Trophoblast cell (in vitro differentiated cells and primary cell): ENCODE data around the gene ADIPOR2.

Experiments used
- DNase-seq, 2 donors: peaks; one replicate each; pipeline ENCODE4 v3.0.0-alpha.2; 2016
- H2AFZ ChIP-seq: 2 replicates; pipeline ENCODE4 v1.6.1; 2013; ENCODE audit warnings: low read length, moderate library complexity, mild to moderate bottlenecking; ENCODE audit not compliant: insufficient read depth, poor library complexity
- H2AK5ac ChIP-seq: 2 replicates; pipeline ENCODE4 v1.6.1; 2013; ENCODE audit warnings: mild to moderate bottlenecking, low read length
- H2BK120ac ChIP-seq: 2 replicates; pipeline ENCODE4 v1.6.1; 2013; ENCODE audit warnings: low read length, mild to moderate bottlenecking, moderate library complexity; ENCODE audit not compliant: insufficient read depth, poor library complexity
- H2BK12ac ChIP-seq: 2 replicates; pipeline ENCODE4 v1.6.1; 2013; ENCODE audit warnings: mild to moderate bottlenecking, low read length, moderate library complexity
- H2BK5ac ChIP-seq: 2 replicates; pipeline ENCODE4 v1.6.1; 2013; ENCODE audit warnings: low read length, low read depth, moderate library complexity, mild to moderate bottlenecking; ENCODE audit not compliant: poor library complexity
- H3K14ac ChIP-seq: 2 replicates; pipeline ENCODE4 v1.6.1; 2013; ENCODE audit warnings: mild to moderate bottlenecking, low read length
- H3K18ac ChIP-seq: 2 replicates; pipeline ENCODE4 v1.6.1; 2013; ENCODE audit warnings: mild to moderate bottlenecking, low read length
- H3K23ac ChIP-seq: 2 replicates; pipeline ENCODE4 v1.6.1; 2013; ENCODE audit warnings: low read length
- H3K27ac ChIP-seq: 2 replicates; pipeline ENCODE4 v1.5.1; 2013; ENCODE audit warnings: low read depth, mild to moderate bottlenecking, inconsistent platforms, low read length, moderate library complexity
- H3K27me3 ChIP-seq: 2 replicates; pipeline ENCODE4 v1.6.1; 2013; ENCODE audit warnings: inconsistent platforms, mild to moderate bottlenecking, low read length, moderate library complexity; ENCODE audit not compliant: insufficient read depth
- H3K36me3 ChIP-seq, 2 experiments: 1 replicate in 1 of 2; 2 replicates in 1 of 2; pipeline ENCODE4 v1.6.1; 2013; ENCODE audit warnings: low read length in 2 of 2, mild to moderate bottlenecking in 2 of 2, moderate library complexity in 1 of 2; ENCODE audit not compliant: insufficient read depth in 2 of 2, control insufficient read depth in 1 of 2
- H3K4ac ChIP-seq: 2 replicates; pipeline ENCODE4 v1.6.1; 2013; ENCODE audit warnings: low read depth, mild to moderate bottlenecking, low read length, moderate library complexity
- H3K4me1 ChIP-seq, 2 experiments: 1 replicate in 1 of 2; 2 replicates in 1 of 2; pipeline ENCODE4 v1.6.1; 2013; ENCODE audit warnings: low read length in 2 of 2, mild to moderate bottlenecking in 2 of 2, moderate library complexity in 1 of 2; ENCODE audit not compliant: insufficient read depth in 2 of 2, control insufficient read depth in 1 of 2
- H3K4me2 ChIP-seq: 2 replicates; pipeline ENCODE4 v1.6.1; 2013; ENCODE audit warnings: inconsistent platforms, mild to moderate bottlenecking, low read length, moderate library complexity
- H3K4me3 ChIP-seq: 2 replicates; pipeline ENCODE4 v1.5.1; 2013; ENCODE audit warnings: mild to moderate bottlenecking, low read depth, low read length, inconsistent platforms
- H3K79me1 ChIP-seq: one replicate; pipeline ENCODE4 v1.6.1; 2013; ENCODE audit warnings: low read length
- H3K79me2 ChIP-seq: 2 replicates; pipeline ENCODE4 v1.6.1; 2013; ENCODE audit warnings: low read length, mild to moderate bottlenecking; ENCODE audit not compliant: control insufficient read depth, insufficient read depth, poor library complexity
- H3K9ac ChIP-seq: 2 replicates; pipeline ENCODE4 v1.6.1; 2013; ENCODE audit warnings: mild to moderate bottlenecking, low read length
- H3K9me3 ChIP-seq: 2 replicates; pipeline ENCODE4 v1.6.1; 2013; ENCODE audit warnings: low read depth, mild to moderate bottlenecking, control low read depth, inconsistent platforms, low read length; ENCODE audit not compliant: insufficient read depth
- H4K12ac ChIP-seq: 2 replicates; pipeline ENCODE4 v1.6.1; 2013; ENCODE audit warnings: low read depth, mild to moderate bottlenecking, low read length, moderate library complexity
- H4K8ac ChIP-seq: 2 replicates; pipeline ENCODE4 v1.6.1; 2013; ENCODE audit warnings: low read depth, mild to moderate bottlenecking, low read length, moderate library complexity
- H4K91ac ChIP-seq: one replicate; pipeline ENCODE4 v1.6.1; 2013; ENCODE audit warnings: low read depth, mild to moderate bottlenecking, low read length, moderate library complexity
- whole genome bisulfite sequencing: extraction: QIAGEN DNeasy Blood & Tissue Kit; methylation state at CpG from one replicate; pipeline ENCODE4 v1.1.7; 2013; ENCODE audit warnings: missing lambda C conversion rate; ENCODE audit not compliant: insufficient read length, insufficient coverage; ENCODE audit errors: extremely low coverage; 5-methylcytosine and 5-hydroxymethylcytosine counted together

Gene ADIPOR2

DNA sequence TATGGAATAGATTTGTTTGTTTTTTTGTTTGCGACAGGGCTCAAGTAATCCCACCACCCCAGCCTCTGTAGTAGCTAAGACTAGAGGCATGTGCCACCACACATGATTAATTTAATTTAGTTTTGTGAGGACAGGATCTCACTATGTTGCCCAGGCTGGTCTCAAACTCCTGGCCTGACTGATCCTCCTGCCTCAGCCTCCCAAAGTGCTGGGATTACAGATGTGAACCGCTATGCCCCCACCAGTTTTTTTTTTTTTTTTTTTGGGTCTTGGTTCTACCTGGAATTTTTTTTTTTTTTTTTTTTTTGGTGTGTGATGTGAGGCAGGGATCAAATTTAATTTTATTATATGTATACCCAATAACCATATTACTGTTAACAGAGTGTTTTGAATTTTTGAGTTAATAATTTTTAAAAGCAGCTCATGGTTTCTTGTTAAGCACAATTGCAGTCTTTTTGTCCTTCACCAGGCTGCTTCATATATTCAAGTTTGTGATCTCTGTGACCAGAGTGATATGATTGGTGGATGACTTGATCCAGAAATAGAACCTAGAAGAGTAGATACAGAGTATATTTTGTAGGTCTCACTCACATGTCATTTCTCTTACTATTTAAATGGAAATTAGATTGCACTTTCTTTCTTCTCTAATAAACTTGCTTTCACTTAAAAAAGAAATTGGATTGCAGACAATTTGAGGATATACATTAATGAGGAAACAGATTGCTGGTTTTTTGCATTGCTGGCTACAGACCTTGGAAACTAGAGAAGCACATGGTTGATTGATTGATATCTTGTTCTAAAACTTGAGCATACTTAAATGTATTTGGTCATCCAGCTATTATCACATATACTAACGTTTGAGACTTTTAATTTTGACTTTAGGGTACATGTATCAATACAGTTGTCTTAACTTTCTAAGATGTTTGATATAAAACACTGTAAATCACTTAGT lies 13.2 kb downstream of the ADIPOR2 start:
- Histone ChIP-seq H3K18ac (no peak overlapping the region), H2BK120ac (no peak overlapping the region), H3K9ac (no peak overlapping the region), H3K27ac (no peak overlapping the region), H3K4me1 (peaks cover 0 to 3% of the 10 kb centered on the region in 2 experiments), H3K23ac (no peak overlapping the region), H3K9me3 (no peaks in the 10 kb centered on the region), H2AK5ac (no peak overlapping the region), H4K8ac (no peak overlapping the region), H3K27me3 (no peaks in the 10 kb centered on the region), H2BK12ac (no peak overlapping the region), H4K12ac (no peak overlapping the region), H3K4ac (no peak overlapping the region), H4K91ac (no peak overlapping the region), H3K14ac (no peak overlapping the region), H3K4me2 (no peak overlapping the region), H3K79me2 (peaks cover 3% of the 10 kb centered on the region), H2BK5ac (no peak overlapping the region), H3K4me3 (no peak overlapping the region), H3K36me3 (no peaks in the 10 kb centered on the region), H2AFZ (no peak overlapping the region), H3K79me1 (no peaks in the 10 kb centered on the region)
- no CpG with 5 or more reads among the region's 3 CpGs for WGBS
- DNase-seq = no peak

GRCh38 chr12:1705774-1706631 lies 15.1 kb downstream of the ADIPOR2 start:
- no peak overlapping the region for H3K14ac ChIP-seq
- peaks cover 0 to 3% of the 10 kb centered on the region in 2 experiments for H3K4me1 ChIP-seq
- H3K18ac ChIP-seq = no peak overlapping the region
- H4K12ac ChIP-seq = no peak overlapping the region
- H3K4me3 ChIP-seq = no peak overlapping the region
- no peak overlapping the region for H3K27ac ChIP-seq
- no peak overlapping the region for H2BK5ac ChIP-seq
- H3K36me3 ChIP-seq = no peaks in the 10 kb centered on the region
- no peak overlapping the region for H2BK120ac ChIP-seq
- DNase-seq = no peak
- no peak overlapping the region for H2BK12ac ChIP-seq
- H3K4me2 ChIP-seq = no peak overlapping the region
- no peak overlapping the region for H4K8ac ChIP-seq
- H2AK5ac ChIP-seq = no peak overlapping the region
- no peak overlapping the region for H4K91ac ChIP-seq
- H3K23ac ChIP-seq = no peak overlapping the region
- peaks cover 3% of the 10 kb centered on the region for H3K79me2 ChIP-seq
- no peak overlapping the region for H3K4ac ChIP-seq
- H3K27me3 ChIP-seq = no peaks in the 10 kb centered on the region
- H2AFZ ChIP-seq = no peak overlapping the region
- no CpG with 5 or more reads among the region's 3 CpGs for WGBS
- H3K79me1 ChIP-seq = no peaks in the 10 kb centered on the region
- H3K9ac ChIP-seq = no peak overlapping the region
- H3K9me3 ChIP-seq = no peaks in the 10 kb centered on the region

DNA sequence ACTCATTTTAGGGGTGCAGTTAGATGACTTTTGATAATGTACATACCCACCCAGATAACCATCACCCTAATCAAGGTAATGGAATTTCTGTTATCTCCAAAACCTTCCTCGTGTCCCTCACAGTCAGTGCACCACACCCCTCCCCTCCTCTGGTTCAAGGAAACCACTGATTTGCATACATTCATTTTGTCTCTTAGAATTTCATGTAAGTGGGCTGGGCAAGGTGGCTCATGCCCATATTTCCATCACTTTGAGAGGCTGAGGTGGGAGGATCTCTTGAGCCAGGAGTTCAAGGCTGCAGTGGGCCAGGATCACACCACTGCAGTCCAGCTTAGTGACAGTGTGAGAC lies 15.7 kb downstream of the ADIPOR2 start:
- no peak overlapping the region for H3K27ac ChIP-seq
- no peaks in the 10 kb centered on the region for H3K27me3 ChIP-seq
- H3K36me3 ChIP-seq = no peaks in the 10 kb centered on the region
- H3K9ac ChIP-seq = no peak overlapping the region
- no peak overlapping the region for H3K4me3 ChIP-seq
- no peak overlapping the region for H3K23ac ChIP-seq
- no peak overlapping the region for H2BK12ac ChIP-seq
- no peak overlapping the region for H2BK120ac ChIP-seq
- DNase-seq = no peak
- H2AFZ ChIP-seq = no peak overlapping the region
- H3K79me1 ChIP-seq = no peaks in the 10 kb centered on the region
- H3K4ac ChIP-seq = peak overlapping the region; percentile 16
- no peaks in the 10 kb centered on the region for H3K9me3 ChIP-seq
- H4K12ac ChIP-seq = no peak overlapping the region
- no peak overlapping the region for H2AK5ac ChIP-seq
- no peak overlapping the region for H3K14ac ChIP-seq
- H2BK5ac ChIP-seq = no peak overlapping the region
- no peak overlapping the region for H4K8ac ChIP-seq
- H3K79me2 ChIP-seq = peaks cover 3% of the 10 kb centered on the region
- WGBS = no CpG with 5 or more reads among the region's 1 CpG
- peaks cover 0 to 3% of the 10 kb centered on the region in 2 experiments for H3K4me1 ChIP-seq
- H4K91ac ChIP-seq = no peak overlapping the region
- H3K18ac ChIP-seq = no peak overlapping the region
- H3K4me2 ChIP-seq = no peak overlapping the region

GRCh38 chr12:1707051-1707450 lies 16.2 kb downstream of the ADIPOR2 start:
- no peak overlapping the region for H4K91ac ChIP-seq
- H3K9ac ChIP-seq = no peak overlapping the region
- no peak overlapping the region for H3K4me3 ChIP-seq
- no peak overlapping the region for H2BK5ac ChIP-seq
- no CpG with 5 or more reads among the region's 1 CpG for WGBS
- H3K4ac ChIP-seq = peak overlapping the region; percentile 16
- H3K27me3 ChIP-seq = no peaks in the 10 kb centered on the region
- no peak overlapping the region for H2AFZ ChIP-seq
- no peak for DNase-seq
- H4K12ac ChIP-seq = no peak overlapping the region
- H2BK12ac ChIP-seq = no peak overlapping the region
- H3K27ac ChIP-seq = no peak overlapping the region
- no peaks in the 10 kb centered on the region for H3K36me3 ChIP-seq
- peaks cover 0 to 3% of the 10 kb centered on the region in 2 experiments for H3K4me1 ChIP-seq
- no peak overlapping the region for H3K14ac ChIP-seq
- H3K79me2 ChIP-seq = peaks cover 3% of the 10 kb centered on the region
- H2BK120ac ChIP-seq = no peak overlapping the region
- H4K8ac ChIP-seq = no peak overlapping the region
- H2AK5ac ChIP-seq = no peak overlapping the region
- H3K23ac ChIP-seq = no peak overlapping the region
- no peaks in the 10 kb centered on the region for H3K79me1 ChIP-seq
- no peak overlapping the region for H3K18ac ChIP-seq
- no peak overlapping the region for H3K4me2 ChIP-seq
- no peaks in the 10 kb centered on the region for H3K9me3 ChIP-seq
